ENCODE results near the gene XYLT2. TPM values are rescaled to one million over a fixed set of nuclear protein-coding genes. Genes with fewer than 3 reads are reported as not detected.

The XYLT2 gene
- polyA plus RNA-seq, 1 donor: 26.2 TPM

DNA sequence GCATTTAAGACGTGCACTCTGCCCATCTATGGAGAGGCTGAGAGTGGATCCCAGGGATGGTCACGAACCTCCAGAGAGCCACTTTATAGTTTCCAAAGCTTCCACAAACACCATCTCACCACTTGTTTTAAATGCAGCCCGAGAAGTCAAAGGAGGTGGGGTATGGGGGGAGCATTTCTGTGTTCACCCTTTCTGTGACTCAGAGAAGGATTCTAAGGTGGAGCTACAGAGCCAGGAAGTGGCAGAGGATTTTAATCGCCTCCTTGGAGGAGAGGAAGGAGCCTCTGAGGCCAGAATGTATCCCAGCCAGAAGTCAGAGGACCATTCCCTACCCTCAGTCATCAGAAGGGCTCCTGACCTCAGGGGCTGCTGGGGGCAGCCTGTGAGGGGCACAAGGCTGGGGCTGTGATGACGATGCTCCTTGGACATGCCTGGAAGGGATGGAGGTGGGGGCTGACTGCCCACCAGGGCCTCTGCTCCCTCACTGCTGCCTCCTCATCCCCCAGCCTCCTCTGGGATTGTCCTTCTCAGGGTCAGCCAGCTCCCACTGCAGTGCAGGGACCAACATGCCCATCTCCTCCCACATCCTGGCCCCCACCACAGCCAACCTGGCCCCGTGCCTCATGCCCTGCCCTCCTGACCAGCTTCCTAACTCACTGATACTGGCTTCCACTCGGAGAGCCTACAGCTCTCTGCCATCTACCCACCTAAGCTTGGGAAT, 2.8 kb downstream of the XYLT2 start:
- no peak for DNase-seq (ENCODE audit: low read depth)

- DNase-seq (ENCODE audit: low read depth): no peak
These were observed 3.3 kb downstream of the XYLT2 start for GRCh38 chr17:50349243-50349600.

DNA sequence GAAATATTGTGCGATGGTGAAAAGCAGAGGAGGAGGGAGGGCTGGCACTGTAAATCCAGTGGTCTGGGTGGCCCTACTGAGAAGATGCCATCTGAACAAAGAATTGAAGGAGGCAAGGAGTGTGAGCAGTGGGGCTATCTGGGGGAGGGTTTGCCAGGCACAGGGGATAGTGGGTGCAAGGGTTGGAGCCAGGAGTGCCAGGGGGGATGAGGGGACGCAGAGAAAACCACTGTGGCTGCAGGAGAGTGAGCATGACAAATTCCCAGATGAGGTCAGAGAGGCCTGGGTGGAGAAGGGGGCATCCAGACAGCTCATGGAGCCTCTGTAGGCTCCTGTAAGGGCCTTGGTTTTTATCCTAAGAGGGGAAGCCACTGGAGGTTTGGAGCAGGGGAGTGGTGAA, 4.8 kb downstream of the XYLT2 start:
- DNase-seq (ENCODE audit: low read depth): no peak

GRCh38 chr17:50352072-50352692, 6.3 kb downstream of the XYLT2 start:
- no peak for DNase-seq (ENCODE audit: low read depth)

DNA sequence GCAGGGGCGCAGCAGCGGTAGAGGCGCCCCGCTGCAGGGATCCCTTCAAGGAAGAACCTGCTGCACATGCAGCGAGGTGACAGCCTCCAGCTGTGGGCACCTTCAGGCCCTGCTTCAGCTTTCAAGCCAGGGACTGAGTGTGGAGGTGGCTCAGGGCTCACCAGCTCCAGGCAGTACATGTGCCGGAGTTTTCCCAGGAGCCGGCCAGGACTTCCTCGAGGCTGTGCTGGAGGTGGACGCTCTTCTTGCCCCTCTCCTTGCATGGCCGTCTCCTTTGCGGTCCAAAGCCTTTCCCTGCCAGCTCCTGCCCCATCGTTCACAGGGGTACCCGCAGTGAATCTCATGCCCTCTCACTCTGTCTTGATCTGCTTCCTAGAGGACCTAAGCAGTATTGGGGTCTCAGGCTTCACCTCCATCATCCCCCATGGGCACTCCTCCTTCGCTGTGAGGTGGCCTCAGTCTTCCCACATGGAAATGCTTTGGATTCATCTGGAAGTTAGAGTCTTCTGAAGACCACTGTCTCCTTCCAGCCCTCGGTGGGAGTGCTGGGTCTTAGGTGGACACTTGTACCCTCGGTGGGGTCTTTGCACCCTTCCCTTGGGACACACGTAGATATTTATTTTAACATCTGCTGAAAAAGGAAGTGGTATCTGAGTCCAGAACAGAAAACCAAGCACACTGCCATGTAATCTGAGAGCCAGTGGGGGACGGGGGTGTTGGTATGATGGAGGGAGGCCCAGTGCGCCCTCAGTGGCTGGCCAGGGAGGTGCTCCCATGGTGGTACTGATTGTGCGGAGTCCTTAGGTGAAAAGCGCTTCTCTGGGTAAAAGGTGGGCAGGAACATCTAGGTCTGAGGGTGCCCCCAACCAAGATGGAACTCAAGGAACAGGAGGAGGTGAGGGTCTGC, 7.0 kb downstream of the XYLT2 start:
- DNase-seq (ENCODE audit: low read depth): no peak

- no peak for DNase-seq (ENCODE audit: low read depth)
These were observed 7.8 kb downstream of the XYLT2 start for GRCh38 chr17:50353600-50354195.

DNA sequence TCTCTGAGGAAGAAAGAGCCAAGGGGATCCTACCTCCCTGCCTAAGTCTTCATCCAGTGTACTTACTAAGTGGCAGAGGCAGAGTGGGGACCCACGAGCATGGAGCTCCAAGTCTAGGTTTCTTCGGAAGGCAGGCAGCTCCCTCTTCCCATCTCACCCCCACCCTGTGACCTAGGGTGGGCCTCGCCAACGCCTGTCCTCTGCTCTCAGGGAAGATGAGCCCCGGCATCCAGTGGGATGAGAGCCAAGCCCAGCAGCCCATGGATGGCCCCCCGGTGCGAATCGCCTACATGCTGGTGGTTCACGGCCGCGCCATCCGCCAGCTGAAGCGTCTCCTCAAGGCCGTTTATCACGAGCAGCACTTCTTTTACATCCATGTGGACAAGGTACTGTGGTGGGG, 8.3 kb downstream of the XYLT2 start:
- DNase-seq (ENCODE audit: low read depth): no peak

DNA sequence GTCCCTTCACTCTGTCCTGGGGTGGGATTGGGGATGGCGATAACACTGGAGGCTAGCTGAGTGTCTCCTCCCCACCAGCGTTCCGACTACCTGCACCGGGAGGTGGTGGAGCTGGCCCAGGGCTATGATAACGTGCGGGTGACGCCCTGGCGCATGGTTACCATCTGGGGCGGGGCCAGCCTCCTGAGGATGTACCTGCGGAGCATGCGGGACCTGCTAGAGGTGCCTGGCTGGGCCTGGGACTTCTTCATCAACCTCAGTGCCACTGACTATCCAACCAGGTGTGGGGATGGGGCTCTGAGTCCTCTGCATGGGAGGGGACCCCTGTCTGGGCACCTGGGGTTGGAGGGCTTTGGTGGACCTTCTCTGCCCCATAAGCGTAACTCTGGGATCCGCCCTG, 8.8 kb downstream of the XYLT2 start:
- DNase-seq (ENCODE audit: low read depth): no peak

DNA sequence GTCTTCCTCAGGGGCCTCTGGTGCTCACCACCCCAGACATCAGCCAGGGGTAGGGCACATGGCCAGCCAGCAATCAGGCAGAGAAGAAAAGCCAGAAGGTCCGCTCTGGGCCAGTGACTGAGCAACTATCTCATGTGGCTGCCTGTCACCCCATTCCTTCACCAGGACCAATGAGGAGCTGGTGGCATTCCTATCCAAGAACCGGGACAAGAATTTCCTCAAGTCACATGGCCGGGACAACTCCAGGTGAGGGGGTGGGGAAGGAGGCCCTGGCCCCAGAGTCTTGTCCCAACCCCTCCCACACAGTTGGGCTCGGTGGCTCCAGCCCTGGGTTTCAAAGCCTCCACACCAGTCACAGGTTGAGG, 9.4 kb downstream of the XYLT2 start:
- no peak for DNase-seq (ENCODE audit: low read depth)

DNA sequence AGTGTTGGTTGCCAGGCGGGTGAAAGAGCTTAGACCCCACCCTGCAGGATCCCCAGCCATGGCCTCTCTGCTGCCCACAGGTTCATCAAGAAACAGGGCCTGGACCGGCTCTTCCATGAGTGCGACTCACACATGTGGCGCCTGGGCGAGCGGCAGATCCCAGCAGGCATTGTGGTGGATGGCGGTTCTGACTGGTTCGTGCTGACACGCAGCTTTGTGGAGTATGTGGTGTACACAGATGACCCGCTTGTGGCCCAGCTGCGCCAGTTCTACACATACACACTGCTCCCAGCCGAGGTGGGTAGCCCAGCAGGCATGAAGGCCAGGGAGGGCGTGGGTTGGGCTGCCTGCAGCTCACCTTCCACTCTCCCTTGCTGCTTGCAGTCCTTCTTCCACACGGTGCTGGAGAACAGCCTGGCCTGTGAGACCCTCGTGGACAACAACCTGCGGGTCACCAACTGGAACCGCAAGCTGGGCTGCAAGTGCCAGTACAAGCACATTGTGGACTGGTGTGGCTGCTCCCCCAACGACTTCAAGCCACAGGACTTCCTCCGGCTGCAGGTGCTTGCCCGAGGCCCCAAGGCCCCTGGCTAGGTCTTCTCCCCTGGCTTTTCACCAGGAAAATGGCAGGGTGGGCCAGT, 9.9 kb downstream of the XYLT2 start:
- DNase-seq (ENCODE audit: low read depth): no peak

- no peak for DNase-seq (ENCODE audit: low read depth)
These were observed 10.5 kb downstream of the XYLT2 start for GRCh38 chr17:50356418-50356817.

GRCh38 chr17:50356892-50357510, 11.1 kb downstream of the XYLT2 start:
- DNase-seq (ENCODE audit: low read depth): no peak

DNA sequence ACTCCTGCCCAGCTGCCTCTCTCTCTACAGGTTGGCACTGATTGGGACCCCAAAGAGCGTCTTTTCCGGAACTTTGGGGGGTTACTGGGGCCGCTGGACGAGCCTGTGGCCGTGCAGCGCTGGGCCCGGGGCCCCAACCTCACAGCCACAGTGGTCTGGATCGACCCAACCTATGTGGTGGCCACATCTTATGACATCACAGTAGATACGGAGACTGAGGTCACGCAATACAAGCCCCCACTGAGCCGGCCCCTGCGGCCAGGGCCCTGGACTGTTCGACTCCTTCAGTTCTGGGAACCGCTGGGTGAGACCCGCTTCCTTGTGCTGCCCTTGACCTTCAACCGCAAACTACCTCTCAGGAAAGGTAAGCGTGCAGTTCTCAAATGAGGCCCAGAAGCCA, 12.3 kb downstream of the XYLT2 start:
- no peak for DNase-seq (ENCODE audit: low read depth)

DNA sequence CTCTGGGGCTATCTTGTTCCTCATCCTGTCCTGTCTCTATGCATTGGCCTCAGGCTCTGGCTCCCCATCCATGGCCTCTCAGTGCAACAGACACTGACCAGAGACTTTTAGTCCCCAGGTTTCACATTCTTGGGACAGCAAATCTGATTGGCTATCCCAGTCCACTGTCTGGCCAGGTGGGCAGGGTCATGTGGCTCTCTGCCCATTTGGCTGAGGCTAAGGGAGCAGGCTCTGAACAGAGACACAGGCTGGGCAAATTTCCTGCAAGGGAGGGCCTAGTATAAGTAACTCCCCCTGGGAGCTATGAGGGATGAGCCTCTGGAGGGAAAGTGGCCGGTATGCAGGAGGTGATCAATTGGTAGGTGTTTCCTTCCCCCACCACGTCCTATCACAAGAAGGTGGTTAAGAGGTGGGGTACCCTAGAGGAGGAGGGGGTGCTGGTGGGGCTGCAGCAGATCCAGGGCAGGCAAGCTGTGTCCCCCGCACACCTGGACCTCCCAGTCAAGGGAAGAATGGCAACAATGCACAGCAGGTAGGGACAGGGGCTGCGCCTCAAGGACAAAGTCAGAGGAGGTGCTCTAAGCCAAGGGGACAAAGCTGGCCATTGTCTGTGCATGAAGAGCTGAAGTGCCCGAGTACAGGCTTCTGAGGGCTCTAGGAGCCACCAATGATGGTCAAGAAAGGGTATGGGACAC, 13.2 kb downstream of the XYLT2 start:
- DNase-seq (ENCODE audit: low read depth): no peak

GRCh38 chr17:50359998-50360461, 14.1 kb downstream of the XYLT2 start:
- DNase-seq (ENCODE audit: low read depth): no peak

- no peak for DNase-seq (ENCODE audit: low read depth)
These were observed 14.7 kb downstream of the XYLT2 start for GRCh38 chr17:50360486-50361115.

DNA sequence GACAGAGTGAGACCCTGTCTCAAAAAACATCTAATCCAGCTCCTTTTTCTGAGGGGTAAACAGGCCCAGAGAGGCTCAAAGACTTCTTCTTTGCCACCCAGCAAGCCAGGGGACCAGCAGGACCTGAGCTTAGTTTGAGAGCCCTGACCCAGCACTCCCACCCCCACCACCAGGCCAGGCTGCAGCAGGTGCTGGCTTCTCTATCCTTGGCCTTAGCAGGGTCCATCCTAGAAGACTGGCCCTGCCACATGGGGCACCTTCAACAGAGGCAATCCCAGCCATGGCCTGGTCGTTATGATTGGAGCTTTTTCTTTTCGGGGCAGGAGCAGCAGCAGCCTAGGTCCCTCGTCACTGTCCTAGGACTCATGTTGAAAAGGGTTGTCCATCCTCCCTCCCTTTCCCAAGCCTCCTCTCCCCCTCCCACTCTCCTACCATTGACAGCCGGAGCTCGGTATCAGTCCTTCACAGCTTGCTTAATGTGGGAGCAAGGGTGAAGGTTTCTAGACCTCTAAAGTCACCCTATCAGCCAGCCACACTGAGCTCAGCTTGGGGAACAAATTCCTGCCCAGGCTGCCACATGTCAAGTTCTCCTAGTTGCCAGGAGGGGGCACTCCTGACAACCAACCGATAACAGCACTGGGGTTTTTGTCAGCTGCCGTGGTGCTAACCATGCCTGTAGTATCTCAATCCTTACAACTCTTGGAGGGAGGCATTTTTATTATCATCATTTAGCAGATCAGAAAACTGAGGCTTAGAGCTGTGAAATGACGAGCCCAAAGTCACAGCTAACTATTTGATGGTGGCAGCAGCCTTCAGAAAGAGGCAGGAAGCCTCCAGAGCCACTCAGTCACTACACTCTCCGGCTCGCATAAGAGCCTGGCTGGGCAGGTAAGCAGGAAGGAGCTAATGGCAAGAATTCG, 15.9 kb downstream of the XYLT2 start:
- DNase-seq (ENCODE audit: low read depth): peak; percentile 20

- no peak for DNase-seq (ENCODE audit: low read depth)
These were observed 16.7 kb downstream of the XYLT2 start for GRCh38 chr17:50362661-50363060.
